Central memory CD4-positive, alpha-beta T cell (primary cell): ENCODE data around the gene C9orf40.

Experiments
- DNase-seq: peaks from one replicate; pipeline ENCODE4 v3.0.0; 2022
- total RNA-seq, 3 experiments: gene quantifications; one replicate each; lab custom pipeline; 2026; lab: John Stamatoyannopoulos, UW

The C9orf40 gene, protein sequence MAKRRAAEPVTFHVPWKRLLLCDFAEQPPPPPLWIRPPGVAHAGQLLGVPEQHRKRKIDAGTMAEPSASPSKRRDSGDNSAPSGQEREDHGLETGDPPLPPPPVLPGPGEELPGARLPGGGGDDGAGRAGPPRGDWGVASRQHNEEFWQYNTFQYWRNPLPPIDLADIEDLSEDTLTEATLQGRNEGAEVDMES
- total RNA-seq = 5.2 to 14.9 (median 10.9) reads per million in 3 experiments

DNA sequence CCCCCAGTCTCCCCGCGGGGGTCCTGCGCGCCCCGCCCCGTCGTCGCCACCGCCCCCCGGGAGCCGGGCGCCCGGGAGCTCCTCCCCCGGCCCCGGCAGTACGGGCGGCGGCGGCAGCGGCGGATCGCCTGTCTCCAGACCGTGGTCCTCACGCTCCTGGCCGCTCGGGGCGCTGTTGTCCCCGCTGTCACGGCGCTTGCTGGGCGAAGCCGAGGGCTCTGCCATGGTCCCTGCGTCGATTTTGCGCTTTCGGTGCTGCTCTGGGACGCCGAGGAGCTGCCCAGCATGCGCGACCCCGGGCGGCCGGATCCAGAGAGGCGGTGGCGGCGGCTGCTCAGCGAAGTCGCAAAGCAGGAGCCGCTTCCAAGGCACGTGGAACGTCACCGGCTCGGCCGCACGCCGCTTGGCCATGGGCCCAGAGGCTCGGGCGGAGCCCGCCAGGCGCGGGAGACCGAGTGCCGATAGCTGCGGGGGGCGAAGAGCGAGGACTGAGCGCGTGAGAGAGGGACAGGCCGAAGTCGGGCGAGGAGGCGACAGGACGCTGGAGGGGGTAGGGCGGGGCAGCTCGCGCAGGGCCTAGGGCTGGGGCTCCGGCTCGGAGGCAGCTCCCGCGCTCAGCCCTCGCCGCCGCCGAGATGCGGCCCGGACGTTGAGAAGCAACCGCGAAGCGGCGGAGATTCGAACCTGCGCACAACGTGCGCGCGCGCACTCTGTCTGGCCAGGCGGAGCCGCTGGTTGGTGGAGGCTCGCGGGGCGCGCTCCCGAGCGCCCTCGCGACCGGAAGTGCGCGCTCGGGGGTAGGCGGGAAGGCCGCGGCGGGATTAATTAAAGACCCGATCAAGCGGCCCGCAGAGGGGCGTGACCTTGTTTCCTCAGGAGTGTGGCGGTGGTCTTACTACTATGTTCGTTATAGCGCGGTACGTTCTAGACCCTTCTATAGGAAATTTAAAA is at the start of gene C9orf40:
C9orf40 (minus strand) TSS at position 712 of the 951 bp plus-strand sequence; CDS start at position 411, 301 bp downstream.
- DNase-seq = peak; percentile 88

DNA sequence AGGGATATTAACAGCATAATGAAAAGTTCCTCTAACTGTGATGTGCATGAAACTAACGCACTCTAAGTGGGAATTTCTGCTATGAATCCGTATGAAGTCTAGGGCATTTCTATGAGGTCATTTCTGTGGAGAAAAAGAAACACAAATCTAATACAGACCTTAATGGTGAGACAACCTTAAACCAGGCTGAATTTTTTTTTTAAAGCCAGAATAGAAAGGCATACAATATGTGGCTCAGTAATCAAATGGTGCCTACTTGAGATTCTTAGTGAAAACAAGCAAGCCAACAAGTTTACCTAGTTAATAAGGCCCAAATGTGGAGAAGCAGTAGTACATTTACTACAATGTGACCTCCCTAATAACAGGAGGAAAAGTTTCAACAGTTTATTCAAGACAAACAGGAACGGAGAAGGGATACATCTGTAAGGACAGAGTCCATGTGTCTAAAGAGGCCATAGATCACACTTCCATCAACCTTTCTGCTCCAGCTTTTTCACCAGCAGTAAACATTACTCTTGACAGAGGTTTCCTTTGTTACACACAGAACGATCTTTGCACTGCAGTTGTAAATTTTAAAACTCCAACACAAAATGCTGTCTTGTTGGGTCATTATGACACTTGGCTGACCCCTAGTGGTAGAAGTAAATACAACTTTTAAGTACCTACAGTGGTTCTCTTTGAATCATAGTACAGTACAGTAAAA is 49.2 kb upstream of the C9orf40 start:
- peak; percentile 60 for DNase-seq

DNA sequence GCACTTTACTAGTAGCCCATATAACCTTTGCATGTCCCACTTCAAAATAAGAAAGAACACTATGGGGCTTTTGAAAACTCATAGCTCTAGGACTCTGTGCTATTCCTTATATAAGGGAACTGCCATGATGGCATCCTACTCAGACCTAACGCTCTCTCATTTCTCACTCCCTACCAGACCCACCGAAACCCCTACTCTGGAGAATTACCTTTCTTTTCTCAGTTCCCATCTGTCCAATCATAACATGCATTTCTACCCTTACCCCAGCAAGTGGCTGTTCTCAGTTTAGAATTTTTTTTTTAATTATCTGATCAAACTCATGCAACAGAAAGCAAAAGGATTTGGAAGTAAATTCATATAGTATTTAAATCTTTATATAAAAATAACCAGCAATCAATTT is 48.1 kb upstream of the C9orf40 start:
- no peak for DNase-seq

DNA sequence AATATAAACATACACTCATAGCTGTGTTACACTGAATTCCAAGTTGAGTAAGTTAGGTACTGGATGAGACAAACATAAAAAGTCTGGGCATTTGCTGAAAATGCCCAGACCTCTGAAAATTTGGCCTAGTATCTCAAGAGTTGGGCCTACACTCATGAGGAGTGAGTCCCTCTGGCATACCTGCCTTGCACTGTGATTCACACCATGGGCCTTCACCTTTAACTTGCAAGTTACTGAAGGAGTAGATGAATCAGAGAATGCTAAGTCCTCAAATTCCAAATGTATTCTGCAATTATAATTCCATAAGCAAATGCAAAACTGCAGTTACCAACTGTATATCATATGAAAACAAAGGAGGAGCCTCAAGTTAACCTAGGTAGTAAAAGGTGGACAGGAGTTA is 32.3 kb upstream of the C9orf40 start:
- DNase-seq = no peak

DNA sequence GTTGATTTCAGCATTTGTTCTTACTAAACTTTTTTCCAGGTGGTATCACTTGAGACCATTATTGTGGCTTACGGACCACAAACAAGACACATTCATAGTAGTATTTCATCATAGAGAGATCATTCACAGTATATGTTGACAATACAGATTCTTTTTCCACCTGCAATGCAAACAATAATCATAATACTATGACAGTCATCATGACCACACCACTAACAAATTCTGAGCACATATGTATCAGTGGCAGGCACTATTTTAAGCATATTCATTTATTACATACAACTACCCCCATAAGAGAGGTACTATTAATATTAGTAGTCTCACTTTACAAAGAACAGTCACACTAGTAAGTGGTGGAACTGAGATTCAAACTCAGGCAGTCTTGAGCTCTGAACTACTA is 31.0 kb upstream of the C9orf40 start:
- DNase-seq = no peak

DNA sequence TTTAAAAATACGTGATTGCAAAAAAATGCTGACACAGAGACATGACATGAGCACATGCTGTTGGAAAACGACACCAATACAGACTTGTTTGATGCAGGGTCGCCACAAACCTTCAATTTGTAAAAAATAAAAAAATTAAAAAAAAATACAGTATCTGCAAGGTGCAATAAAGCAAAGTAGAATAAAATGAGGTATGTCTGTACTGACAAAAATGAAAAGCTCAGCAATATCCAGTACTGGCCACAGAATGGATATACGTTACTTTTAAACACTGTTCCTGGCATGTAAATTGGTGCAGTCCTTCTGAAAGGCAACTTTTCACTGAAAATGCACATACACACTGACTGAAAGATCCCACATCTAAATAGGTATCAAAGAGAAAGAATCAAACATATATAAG is 27.1 kb upstream of the C9orf40 start:
- DNase-seq = no peak

DNA sequence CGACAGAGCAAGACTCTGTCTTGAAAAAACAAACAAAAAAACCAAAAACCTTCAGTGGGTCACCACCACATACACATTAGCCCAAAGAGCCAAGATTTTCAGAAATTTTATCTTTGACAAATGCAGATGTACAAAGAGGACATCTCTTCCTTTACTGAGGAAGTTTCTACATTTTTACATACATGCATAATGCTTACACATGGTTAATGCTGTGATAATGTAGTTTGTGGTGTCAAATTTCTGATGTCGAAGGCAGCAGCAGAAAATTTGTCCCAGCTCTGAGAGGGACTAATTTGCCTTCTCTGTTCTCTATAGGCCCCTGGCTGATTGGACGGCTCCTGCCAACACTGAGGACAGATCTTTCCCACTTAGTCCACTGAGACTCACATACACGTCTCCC is 24.6 kb upstream of the C9orf40 start:
- no peak for DNase-seq

DNA sequence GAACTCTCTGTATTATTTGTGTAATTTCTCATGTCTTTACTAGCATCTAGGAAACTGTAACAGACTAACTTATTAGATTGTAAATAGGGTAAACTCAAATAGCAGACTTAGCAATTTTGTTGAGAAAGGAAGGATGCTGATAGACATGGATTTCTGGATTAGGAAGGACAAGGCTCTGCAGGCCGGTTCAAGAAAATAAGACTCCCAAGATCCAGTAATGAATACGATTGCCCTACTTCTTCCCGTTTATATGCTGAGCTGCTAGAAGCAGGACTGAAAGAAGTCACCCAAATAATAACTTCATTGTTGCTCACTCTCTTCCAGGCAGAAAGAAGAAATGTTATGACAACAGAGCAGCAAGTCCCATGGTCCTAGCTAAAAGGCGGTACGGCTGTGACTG is 22.8 kb upstream of the C9orf40 start:
- no peak for DNase-seq

DNA sequence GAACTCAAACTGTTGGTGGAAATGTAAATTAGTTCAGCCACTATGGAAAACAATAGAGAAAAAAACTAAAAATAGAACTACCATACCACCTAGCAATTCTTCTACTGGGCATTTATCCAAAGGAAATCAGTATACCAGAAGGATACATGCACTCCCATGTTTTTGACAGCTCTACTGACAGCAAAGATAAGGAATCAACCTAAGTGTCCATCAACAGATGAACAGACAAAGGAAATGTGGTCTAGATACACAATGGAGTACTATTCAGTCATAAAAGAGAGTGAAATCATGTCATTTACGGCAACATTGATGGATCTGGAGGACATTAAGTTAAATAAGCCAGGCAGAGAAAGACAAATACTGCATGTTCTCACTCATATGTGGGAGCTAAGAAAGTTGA is 21.8 kb upstream of the C9orf40 start:
- no peak for DNase-seq

DNA sequence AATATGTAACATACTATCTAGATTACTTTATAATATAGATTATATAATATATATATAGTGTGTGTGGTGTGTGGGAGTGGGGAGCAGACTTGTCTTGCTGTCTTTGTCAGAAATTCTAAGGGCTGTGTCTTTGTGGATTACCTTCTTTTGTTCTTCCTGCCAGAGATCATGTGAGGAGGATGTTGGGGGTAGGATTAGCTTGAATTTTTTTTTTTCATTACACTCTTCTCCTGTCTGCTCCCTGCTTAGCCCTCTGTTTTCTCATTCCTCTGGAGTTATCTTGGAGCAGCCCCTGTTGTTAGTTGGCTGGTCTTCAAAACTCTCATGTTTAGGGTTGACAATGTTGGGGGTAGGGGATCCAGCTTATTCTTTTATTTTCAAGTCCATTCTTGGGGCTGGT is 21.0 kb upstream of the C9orf40 start:
- DNase-seq = no peak

DNA sequence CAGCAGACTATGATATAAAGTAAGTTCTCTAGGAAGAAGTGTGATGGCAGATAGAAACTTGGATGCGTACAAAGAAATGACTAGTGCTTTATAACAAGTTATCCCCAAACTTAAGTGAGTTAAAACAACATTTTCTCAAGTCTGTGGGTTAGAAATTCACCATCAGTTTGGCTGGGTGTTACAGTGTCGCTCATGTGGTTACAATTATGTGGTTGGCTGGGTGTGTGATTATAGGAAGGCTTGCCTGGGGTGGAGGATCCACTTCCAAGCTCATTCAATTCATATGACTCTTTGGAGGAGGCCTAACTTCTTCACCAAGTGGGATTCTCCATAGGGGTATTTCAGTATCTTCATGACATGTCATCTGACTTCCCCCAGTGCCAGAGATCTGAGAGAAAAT is 10.3 kb upstream of the C9orf40 start:
- DNase-seq = no peak

DNA sequence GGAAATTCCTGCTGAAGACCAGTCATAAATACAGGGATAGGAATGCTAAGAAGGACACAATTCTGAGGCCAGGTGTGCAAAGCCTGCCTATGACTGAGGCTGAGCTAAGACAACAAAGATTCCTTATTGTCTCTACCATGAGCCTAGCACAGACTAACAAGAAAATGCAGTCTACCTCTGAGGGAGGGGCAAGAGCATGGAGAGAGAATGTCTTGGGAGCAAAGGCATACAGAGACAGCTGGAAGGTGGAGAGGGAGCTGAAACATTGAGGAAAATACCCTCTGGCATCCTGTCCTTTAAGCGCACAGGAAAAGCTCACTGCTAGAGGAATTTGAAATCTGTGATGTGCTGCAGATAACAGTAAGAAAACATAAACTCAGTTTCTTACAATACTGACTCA is 8.8 kb upstream of the C9orf40 start:
- DNase-seq = no peak

DNA sequence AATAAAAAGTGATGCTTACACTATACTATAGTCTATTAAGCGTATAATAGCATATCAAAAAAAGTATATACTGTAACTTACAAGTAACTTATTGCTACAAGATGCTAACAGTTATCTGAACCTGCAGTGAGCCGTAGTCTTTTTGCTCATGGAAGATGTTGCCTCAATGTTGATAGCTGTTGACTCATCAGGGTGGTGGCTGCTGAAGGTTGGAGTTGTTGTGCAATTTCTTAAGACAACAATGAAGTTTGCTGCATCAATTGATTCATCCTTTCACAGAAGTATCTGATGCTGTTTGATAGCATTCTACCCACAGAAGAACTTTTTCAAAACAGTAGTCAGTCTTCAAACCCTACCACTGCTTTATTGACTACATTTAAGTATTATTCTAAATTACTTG is 7.8 kb upstream of the C9orf40 start:
- DNase-seq = no peak

DNA sequence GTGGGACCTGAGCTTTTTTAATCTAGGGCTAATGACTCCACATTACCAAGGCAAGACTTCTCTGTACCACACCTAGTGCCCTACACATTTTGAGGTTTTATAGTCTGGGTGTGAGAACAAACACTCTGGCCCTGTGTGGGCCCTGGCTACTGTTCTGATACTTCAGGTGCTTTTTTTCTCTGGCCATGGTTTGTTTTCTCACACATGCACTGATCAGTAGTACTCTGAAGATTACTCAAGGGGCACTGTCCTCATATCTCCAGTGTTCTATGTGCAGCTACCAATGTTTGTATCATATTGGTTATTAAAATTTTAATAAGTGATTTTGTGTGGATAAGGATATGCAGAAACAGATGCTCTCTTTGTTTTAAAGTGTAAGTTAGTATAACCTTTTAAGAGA is 5.9 kb upstream of the C9orf40 start:
- DNase-seq = no peak

DNA sequence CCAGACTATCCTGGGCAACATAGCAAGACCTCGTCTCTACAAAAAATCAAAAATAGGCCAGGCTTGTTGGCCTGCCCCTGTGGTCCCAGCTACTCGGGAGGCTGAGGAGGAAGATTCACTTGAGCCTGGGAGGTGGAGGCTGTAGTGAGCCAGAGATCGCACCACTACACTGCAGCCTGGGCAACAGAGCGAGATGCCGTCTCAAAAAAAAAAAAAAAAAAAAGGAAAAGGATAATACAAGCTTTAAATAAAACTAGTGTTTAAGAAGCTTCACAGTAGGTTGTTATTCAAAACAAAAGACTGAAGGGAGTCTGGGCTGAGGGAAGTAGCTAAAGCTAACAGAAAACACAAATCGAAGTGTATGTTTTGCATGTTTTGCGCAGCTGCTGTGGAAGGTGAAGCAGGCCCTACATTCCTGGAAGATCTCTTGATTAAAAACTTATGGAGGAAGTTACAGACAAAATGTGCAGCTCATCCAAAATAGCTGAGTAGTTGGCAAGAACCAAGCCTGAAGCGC is 581 bp upstream of the C9orf40 start:
- DNase-seq = no peak

DNA sequence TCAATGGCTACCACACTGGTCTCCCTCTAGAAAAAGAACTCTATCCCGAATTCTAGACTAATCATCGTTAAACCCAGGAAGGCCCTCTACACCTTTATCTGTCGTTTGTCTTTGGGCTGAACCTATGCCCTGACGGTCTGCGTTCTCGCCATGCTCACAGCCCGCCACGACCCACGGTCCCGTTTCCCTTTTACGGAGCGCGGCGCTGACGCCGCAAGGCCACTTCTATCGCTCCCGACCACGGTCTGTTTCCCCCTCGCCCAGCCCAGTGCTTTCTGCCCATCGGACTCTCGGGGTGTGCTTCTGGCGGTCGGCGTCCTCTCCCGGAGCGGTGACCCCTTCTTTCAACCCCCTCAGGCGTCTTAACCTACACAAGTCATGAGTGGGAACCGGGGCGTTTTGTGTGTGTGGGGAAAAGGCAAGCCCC is 974 bp downstream of the C9orf40 start:
- DNase-seq = peak; percentile 42

DNA sequence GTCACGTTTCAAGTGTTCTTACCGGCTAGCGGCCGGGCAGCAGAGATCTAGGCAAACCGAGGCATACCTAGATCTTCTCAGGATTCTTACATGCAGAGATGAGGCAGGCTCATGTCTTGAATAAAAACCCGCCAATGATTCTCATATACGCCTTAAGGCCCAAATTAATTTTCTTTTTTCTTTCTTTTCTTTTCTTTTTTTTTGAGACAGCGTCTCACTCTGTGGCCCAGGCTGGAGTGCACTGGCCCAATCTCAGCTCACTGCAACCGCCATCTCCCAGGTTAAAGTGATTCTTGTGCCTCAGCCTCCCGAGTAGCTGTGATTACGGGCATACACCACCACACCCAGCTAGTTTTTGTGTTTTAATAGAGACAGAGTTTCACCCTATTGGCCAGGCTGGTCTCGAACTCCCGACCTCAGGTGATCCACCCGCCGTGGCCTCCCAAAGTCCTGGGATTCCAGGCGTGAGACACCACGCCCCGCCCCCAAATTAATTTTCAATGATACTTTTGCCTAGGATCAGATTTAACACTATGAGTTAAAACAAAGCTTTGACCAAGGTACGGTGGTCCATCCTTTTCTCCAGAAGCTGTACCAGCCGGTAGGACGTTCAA is 1.5 kb downstream of the C9orf40 start:
- DNase-seq = no peak

DNA sequence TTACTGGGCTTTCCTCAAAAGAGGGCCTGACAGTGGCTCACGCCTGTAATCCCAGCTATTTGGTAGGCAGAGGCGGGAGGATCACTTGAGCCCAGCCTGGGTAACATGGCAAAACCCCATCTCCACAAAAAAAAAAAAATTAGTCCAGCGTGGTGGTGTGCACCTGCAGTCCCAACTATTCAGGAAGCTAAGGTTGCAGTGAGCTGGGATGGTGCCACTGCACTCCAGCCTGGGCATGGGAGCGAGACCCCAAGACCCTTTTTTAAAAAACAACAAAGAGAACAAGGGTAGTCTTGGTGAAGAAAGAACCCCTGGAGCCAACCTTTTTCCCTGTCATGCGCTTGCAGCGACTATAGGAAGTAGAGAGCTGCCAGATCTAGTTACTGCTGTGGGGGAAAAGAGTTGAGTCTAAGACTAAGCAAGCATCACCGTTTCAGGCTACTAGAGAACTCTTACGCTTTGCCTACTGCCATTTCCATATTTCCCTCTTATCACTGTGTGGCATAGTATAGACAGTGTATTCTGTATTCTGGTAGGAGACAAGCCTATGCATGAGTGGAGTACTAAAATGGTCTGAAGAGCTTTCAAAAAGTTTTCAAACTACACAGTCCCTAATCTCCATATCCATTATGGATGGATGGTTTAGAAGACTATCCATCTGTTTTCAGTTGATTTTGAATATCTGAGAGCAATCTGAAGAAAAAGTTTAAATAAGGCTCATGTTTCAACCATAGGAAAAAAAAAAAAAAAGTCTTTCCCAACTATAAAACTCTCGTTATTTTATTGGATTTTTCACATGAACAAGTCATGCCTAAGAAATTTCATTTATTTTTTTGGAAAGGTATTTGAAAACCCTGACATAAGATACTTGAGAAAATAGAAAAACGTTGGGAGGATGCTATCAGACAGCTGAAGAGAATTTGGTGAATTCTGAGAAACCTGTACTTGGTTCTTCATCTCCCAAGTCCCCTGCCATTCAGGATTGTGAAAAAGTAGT is 2.6 kb downstream of the C9orf40 start:
- no peak for DNase-seq

DNA sequence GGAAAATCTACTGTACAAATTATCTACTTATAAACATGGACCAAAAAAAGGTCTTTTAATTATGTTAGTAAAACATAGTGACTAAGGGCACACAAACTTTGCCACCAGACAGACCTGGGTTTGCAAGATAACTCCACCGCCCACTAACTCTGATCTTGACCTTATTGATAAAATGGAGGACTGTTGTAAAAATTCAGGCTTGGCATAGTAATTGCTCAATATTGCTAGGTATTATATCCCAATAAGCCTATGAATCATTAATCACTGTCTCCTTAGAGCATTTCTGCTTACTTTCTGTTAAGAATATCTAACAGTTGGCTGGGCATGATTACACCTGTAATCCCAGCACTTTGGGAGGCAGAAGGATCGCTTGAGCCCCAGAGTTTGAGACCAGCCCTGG is 3.8 kb downstream of the C9orf40 start:
- no peak for DNase-seq

DNA sequence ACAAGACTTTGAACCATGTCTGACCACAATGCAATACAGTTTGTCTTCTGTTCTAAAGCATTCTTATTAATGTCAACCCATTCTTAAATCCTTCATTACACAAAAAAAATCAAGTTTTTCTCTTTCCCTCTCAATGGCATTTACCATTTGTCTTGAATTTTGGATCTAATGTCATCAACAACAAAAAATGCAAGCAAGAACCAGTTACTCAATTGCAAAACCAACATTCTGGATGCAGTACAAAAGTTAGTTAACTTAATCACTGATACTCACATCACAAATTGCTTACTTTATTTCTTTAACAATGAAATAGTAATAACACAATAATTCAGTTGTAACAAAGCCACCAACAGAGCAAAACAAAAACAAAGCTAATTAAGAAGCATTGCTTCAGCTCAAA is 6.0 kb downstream of the C9orf40 start:
- DNase-seq = no peak

DNA sequence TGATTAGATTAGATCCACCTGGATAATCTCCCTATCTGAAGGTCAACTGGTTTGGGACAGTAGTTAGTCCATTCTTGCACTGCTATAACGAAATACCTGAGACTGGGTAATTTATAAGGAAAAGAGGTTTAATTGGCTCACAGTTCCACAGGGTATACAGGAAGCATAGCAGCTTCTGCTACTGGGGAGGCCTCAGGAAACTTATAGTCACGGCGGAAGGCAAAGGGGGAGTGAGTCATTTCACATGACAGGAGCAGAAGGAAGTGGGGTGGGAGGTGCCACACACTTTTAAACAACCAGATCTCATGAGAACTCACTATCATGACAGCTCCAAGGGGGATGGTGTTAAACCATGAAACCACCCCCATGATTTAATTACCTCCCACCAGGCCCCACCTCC is 9.9 kb downstream of the C9orf40 start:
- no peak for DNase-seq

DNA sequence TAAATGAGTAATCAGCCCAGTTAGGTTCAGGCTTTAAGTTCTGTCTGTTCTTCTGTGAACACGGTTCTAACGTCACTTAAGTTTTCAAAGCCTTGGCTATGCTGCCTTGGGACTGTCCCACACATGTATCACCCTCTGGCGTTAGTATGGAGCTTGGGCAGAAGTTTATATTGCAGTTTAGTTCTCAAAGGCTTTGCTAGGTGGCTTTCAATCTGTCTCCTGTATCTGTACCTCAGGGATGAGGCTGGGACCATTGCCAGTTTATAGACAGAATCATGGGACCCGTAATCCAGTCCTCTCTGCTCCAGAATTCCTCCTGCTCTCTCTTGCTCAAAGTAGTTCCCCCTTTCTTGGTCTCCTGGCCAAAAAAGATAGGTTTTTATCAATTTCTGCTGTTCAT is 12.1 kb downstream of the C9orf40 start:
- no peak for DNase-seq
